SK-N-SH (cell line): ENCODE measurements around the gene KBTBD13.

Experiments used
- CTCF ChIP-seq: fragments of 200-600 bp; sonication (generic); IDR thresholded peaks from 2 replicates; pipeline ENCODE4 v1.6.1; 2017; ENCODE audit warnings: antibody characterized with exemption, mild to moderate bottlenecking, moderate library complexity
- MAX ChIP-seq: IDR thresholded peaks from 2 replicates; pipeline ENCODE4 v1.4.0; 2012; ENCODE audit warnings: low read depth
- RAD21 ChIP-seq: IDR thresholded peaks from 2 replicates; pipeline ENCODE4 v1.6.1; 2012; ENCODE audit warnings: mild to moderate bottlenecking, low read length
- RCOR1 ChIP-seq: fragments of 150-350 bp; IDR thresholded peaks from 2 replicates; pipeline ENCODE4 v1.6.1; 2017; ENCODE audit warnings: antibody characterized with exemption, low read length
- SIN3A ChIP-seq: IDR thresholded peaks from 2 replicates; pipeline ENCODE4 v1.6.1; 2012; ENCODE audit warnings: low read depth, mild to moderate bottlenecking, low read length, moderate library complexity, borderline replicate concordance
- TCF12 ChIP-seq: IDR thresholded peaks from 2 replicates; pipeline ENCODE4 v1.4.0; 2012

- TF ChIP-seq CTCF (no peak), MAX (no peak), RAD21 (no peak), TCF12 (no peak), RCOR1 (no peak), SIN3A (no peak)
Measured at GRCh38 chr15:65062726-65063125, 13.8 kb upstream of the KBTBD13 start.
